ENCODE measurements around the gene MACROD1. TPM values are rescaled to one million over a fixed set of nuclear protein-coding genes. Genes with fewer than 3 reads are reported as not detected.
A peak's percentile ranks its signal among the peaks of the same experiment; 100 is the strongest.

The MACROD1 gene
- total RNA-seq, 1 experiment from 2014 or later, result not detected

DNA sequence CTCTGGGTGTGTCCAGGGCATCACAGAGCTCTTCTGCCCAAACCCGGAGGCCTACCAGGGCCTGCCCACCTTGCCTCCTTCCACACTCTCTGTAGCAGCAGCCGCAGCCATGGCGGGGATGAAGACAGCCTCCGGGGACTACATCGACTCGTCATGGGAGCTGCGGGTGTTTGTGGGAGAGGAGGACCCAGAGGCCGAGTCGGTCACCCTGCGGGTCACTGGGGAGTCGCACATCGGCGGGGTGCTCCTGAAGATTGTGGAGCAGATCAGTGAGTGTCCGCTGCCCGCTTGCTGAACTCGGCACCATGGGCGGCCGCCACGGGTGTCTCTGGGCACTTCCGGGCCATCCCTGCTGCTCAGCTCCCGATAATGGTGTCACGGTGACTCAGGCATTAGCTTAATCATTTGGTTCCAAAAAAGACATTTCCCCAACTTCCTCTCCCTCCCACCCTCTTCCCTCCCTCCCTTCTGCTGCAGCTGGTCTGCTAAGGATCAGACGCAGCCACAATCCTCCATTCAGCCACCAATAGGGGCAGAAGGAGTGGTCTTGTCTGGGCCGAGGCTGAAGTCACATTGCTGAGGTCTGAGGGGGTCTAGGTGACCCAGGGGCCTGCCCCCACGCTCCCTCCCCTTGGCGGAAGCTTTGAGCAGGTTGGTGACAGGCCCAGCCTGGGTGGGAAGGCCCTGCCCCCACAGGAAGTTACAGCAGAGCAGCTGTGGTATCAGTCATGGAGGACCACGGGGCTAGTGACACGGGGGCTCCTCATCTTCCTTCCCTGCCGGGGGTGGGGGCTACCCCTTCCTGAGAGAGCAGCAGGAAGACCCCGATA, 41.6 kb upstream of the MACROD1 start:
- H2AFZ ChIP-seq (ENCODE audit: low read length), result no peak overlapping the region; the same call in 1 of the 2 replicates
- H4K20me1 ChIP-seq (ENCODE audit: insufficient read depth, low read depth, low read length), result peaks cover 8% of the 10 kb centered on the region; the same call in 1 of the 2 replicates
- H3K79me2 ChIP-seq (ENCODE audit: low read length), result peaks cover 18% of the 10 kb centered on the region; the same call in 1 of the 2 replicates
- peaks cover 21% of the 10 kb centered on the region; the same call in 1 of the 2 replicates for H3K36me3 ChIP-seq (ENCODE audit: insufficient read depth, low read length)
- H3K4me2 ChIP-seq (ENCODE audit: low read depth, low read length, poor library complexity, severe bottlenecking), result peak overlapping the region; percentile 90
- peak; percentile 83 for DNase-seq
- peak overlapping the region; percentile 92 for H3K27ac ChIP-seq (ENCODE audit: low read length)
- no peaks in the 10 kb centered on the region for H3K9me3 ChIP-seq (ENCODE audit: low read length)
- peak overlapping the region; percentile 82 for H3K4me3 ChIP-seq (ENCODE audit: low read length)
- peak overlapping the region; percentile 91 for H3K9ac ChIP-seq (ENCODE audit: low read length)
- H3K27me3 ChIP-seq (ENCODE audit: low read length), result no peaks in the 10 kb centered on the region
- H3K4me1 ChIP-seq (ENCODE audit: low read length), result peaks cover 75% of the 10 kb centered on the region
- H3K9me2 ChIP-seq (replicated peaks; ENCODE audit: insufficient read depth, low read length), result no peaks in the 10 kb centered on the region

DNA sequence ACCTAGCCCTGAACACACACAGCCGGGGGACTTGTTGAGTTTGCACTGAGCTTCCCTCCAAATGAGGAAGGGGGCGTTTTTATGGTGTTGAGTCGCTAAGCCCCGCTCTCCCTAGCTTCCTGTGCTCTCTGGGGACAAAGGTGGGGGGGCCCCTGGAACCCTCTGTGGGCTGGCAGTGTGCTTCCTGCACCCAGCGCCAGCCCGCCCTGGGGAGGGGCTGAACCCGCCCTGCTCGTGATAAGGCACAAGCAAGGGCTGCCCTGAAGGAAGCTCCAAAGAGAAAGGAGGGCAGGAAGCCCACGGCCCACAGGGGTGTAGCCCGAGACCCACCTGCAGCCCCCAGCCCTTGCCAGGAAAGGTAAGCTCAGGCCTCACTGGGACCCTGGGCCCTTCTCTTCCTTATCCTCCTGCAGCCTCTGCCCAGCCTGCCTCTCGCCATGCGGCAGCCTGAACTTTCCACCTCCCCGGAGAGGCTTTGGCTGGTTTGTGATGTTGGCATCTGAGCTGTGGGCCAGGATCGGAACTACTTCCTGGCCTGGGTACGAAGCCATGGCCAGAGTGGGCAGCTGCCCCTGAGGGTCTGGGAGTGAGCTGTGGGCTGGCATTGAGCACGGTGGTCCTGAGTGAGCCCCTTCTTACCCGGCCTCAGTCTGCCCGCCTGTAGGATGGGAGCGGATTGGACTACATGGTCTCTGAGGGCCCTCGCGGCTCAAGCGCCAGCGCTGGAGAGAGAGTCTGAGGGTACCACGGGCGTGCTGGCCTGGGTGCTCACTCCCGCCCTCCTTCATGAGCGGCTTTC, 40.7 kb upstream of the MACROD1 start, which contains the start of gene FERMT3:
Gene FERMT3, plus strand, starts transcription at position 265 of the 799 bp plus-strand sequence. CDS start 644 bp downstream, outside the sequence.
- peaks cover 70% of the 10 kb centered on the region for H3K4me1 ChIP-seq (ENCODE audit: low read length)
- no peaks in the 10 kb centered on the region for H3K9me3 ChIP-seq (ENCODE audit: low read length)
- peaks cover 8% of the 10 kb centered on the region; the same call in 1 of the 2 replicates for H4K20me1 ChIP-seq (ENCODE audit: insufficient read depth, low read depth, low read length)
- H3K9ac ChIP-seq (ENCODE audit: low read length), result peak within 1 kb of the TSS; percentile 91
- peak; percentile 91 for DNase-seq
- H3K9me2 ChIP-seq (replicated peaks; ENCODE audit: insufficient read depth, low read length), result no peaks in the 10 kb centered on the region
- peak within 1 kb of the TSS; percentile 90 for H3K4me2 ChIP-seq (ENCODE audit: low read depth, low read length, poor library complexity, severe bottlenecking)
- peak within 1 kb of the TSS; percentile 92 for H3K27ac ChIP-seq (ENCODE audit: low read length)
- H3K4me3 ChIP-seq (ENCODE audit: low read length), result peak within 1 kb of the TSS; percentile 82
- no peaks in the 10 kb centered on the region for H3K27me3 ChIP-seq (ENCODE audit: low read length)
- no peak within 1 kb of the TSS; the same call in 1 of the 2 replicates for H2AFZ ChIP-seq (ENCODE audit: low read length)
- H3K36me3 ChIP-seq (ENCODE audit: insufficient read depth, low read length), result peaks cover 21% of the 10 kb centered on the region; the same call in 1 of the 2 replicates
- peaks cover 18% of the 10 kb centered on the region; the same call in 1 of the 2 replicates for H3K79me2 ChIP-seq (ENCODE audit: low read length)

GRCh38 chr11:64204464-64204989, 38.6 kb upstream of the MACROD1 start:
- Histone ChIP-seq H3K36me3 (ENCODE audit: insufficient read depth, low read length) (peaks cover 36% of the 10 kb centered on the region; the same call in 1 of the 2 replicates), H3K4me1 (ENCODE audit: low read length) (peaks cover 66% of the 10 kb centered on the region), H3K4me2 (ENCODE audit: low read depth, low read length, poor library complexity, severe bottlenecking) (peak overlapping the region; percentile 90), H3K79me2 (ENCODE audit: low read length) (peaks cover 18% of the 10 kb centered on the region; the same call in 1 of the 2 replicates), H4K20me1 (ENCODE audit: insufficient read depth, low read depth, low read length) (peaks cover 5% of the 10 kb centered on the region; the same call in 1 of the 2 replicates), H2AFZ (ENCODE audit: low read length) (no peak overlapping the region), H3K9me3 (ENCODE audit: low read length) (no peaks in the 10 kb centered on the region), H3K9me2 (replicated peaks; ENCODE audit: insufficient read depth, low read length) (no peaks in the 10 kb centered on the region), H3K9ac (ENCODE audit: low read length) (0 out of 2 replicates have a peak overlapping the region, but pooled peaks have one; percentile 44), H3K27me3 (ENCODE audit: low read length) (no peaks in the 10 kb centered on the region), H3K4me3 (ENCODE audit: low read length) (no peak overlapping the region), H3K27ac (ENCODE audit: low read length) (peak overlapping the region; percentile 92)
- peak; percentile 93 for DNase-seq

DNA sequence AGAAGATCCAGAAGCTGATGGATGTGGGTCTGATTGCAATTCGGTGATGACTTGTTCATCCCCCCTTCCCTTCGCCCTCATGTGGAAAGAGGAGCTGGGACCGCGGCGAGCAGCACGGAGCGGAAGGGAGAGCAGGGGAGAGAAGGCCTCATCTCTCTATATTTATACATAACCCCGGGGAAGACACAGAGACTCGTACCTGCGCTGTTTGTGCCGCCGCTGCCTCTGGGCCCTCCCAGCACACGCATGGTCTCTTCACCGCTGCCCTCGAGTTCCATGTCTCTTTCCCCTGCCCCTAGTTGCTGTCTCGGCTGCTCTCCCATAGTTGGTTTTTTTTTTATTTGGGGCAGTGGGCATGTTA, 38.1 kb upstream of the MACROD1 start:
- Histone ChIP-seq H3K36me3 (ENCODE audit: insufficient read depth, low read length) (peaks cover 36% of the 10 kb centered on the region; the same call in 1 of the 2 replicates), H3K4me3 (ENCODE audit: low read length) (no peak overlapping the region), H3K79me2 (ENCODE audit: low read length) (peaks cover 18% of the 10 kb centered on the region; the same call in 1 of the 2 replicates), H4K20me1 (ENCODE audit: insufficient read depth, low read depth, low read length) (peaks cover 5% of the 10 kb centered on the region; the same call in 1 of the 2 replicates), H3K9ac (ENCODE audit: low read length) (no peak overlapping the region), H3K4me2 (ENCODE audit: low read depth, low read length, poor library complexity, severe bottlenecking) (peak overlapping the region; percentile 90), H3K9me2 (replicated peaks; ENCODE audit: insufficient read depth, low read length) (no peaks in the 10 kb centered on the region), H3K9me3 (ENCODE audit: low read length) (no peaks in the 10 kb centered on the region), H2AFZ (ENCODE audit: low read length) (no peak overlapping the region), H3K27me3 (ENCODE audit: low read length) (no peaks in the 10 kb centered on the region), H3K27ac (ENCODE audit: low read length) (peak overlapping the region; percentile 92; the same call in 1 of the 2 replicates), H3K4me1 (ENCODE audit: low read length) (peaks cover 66% of the 10 kb centered on the region)
- DNase-seq, result no peak

DNA sequence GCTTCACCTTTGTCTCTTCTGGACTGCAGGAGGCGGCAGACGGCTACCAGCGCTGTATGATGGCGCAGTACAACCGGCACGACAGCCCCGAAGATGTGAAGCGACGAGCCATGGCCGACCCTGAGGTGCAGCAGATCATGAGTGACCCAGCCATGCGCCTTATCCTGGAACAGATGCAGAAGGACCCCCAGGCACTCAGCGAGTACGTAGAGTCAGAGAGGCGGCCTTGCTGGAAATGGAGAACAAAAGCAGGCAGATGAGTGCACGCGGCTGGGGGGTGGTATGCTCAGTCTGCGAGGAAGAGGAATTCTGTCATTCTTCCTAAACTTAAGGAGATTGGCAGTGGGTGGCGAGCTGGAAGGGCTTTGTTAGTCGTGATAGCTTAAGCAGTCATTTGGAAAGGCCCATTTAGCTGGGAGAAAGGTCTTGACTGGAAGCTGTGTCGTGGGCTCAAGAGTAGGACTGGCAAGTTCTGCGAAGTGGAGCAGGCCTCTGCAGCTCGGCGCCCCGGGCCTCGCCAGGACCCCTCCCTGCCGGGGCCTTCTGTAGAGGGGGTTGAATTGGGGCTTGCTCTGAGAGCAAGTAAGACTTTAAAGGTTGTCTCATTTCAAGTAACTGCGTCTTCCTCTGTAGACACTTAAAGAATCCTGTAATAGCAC, 37.6 kb upstream of the MACROD1 start:
- H3K27ac ChIP-seq (ENCODE audit: low read length), result no peak overlapping the region
- H3K9ac ChIP-seq (ENCODE audit: low read length), result no peak overlapping the region
- DNase-seq, result no peak
- H3K4me2 ChIP-seq (ENCODE audit: low read depth, low read length, poor library complexity, severe bottlenecking), result no peak overlapping the region
- no peak overlapping the region for H3K4me3 ChIP-seq (ENCODE audit: low read length)
- H3K79me2 ChIP-seq (ENCODE audit: low read length), result peaks cover 18% of the 10 kb centered on the region; the same call in 1 of the 2 replicates
- no peaks in the 10 kb centered on the region for H3K27me3 ChIP-seq (ENCODE audit: low read length)
- H3K36me3 ChIP-seq (ENCODE audit: insufficient read depth, low read length), result peaks cover 33% of the 10 kb centered on the region; the same call in 1 of the 2 replicates
- H3K4me1 ChIP-seq (ENCODE audit: low read length), result peaks cover 64% of the 10 kb centered on the region
- H3K9me2 ChIP-seq (replicated peaks; ENCODE audit: insufficient read depth, low read length), result no peaks in the 10 kb centered on the region
- peaks cover 5% of the 10 kb centered on the region; the same call in 1 of the 2 replicates for H4K20me1 ChIP-seq (ENCODE audit: insufficient read depth, low read depth, low read length)
- no peak overlapping the region for H2AFZ ChIP-seq (ENCODE audit: low read length)
- H3K9me3 ChIP-seq (ENCODE audit: low read length), result no peaks in the 10 kb centered on the region

- H3K4me1 ChIP-seq (ENCODE audit: low read length), result peaks cover 58% of the 10 kb centered on the region
- H3K79me2 ChIP-seq (ENCODE audit: low read length), result peaks cover 14% of the 10 kb centered on the region; the same call in 1 of the 2 replicates
- H3K4me2 ChIP-seq (ENCODE audit: low read depth, low read length, poor library complexity, severe bottlenecking), result no peak overlapping the region
- no peaks in the 10 kb centered on the region for H3K27me3 ChIP-seq (ENCODE audit: low read length)
- no peak overlapping the region for H3K4me3 ChIP-seq (ENCODE audit: low read length)
- peaks cover 32% of the 10 kb centered on the region; the same call in 1 of the 2 replicates for H3K36me3 ChIP-seq (ENCODE audit: insufficient read depth, low read length)
- DNase-seq, result no peak
- no peak overlapping the region for H2AFZ ChIP-seq (ENCODE audit: low read length)
- H3K27ac ChIP-seq (ENCODE audit: low read length), result no peak overlapping the region
- H3K9me2 ChIP-seq (replicated peaks; ENCODE audit: insufficient read depth, low read length), result no peaks in the 10 kb centered on the region
- peaks cover 5% of the 10 kb centered on the region; the same call in 1 of the 2 replicates for H4K20me1 ChIP-seq (ENCODE audit: insufficient read depth, low read depth, low read length)
- H3K9me3 ChIP-seq (ENCODE audit: low read length), result no peaks in the 10 kb centered on the region
- no peak overlapping the region for H3K9ac ChIP-seq (ENCODE audit: low read length)
These were observed 37.1 kb upstream of the MACROD1 start for GRCh38 chr11:64202992-64203391.

- Histone ChIP-seq H3K27me3 (ENCODE audit: low read length) (no peaks in the 10 kb centered on the region), H3K4me1 (ENCODE audit: low read length) (peaks cover 44% of the 10 kb centered on the region), H4K20me1 (ENCODE audit: insufficient read depth, low read depth, low read length) (peaks cover 5% of the 10 kb centered on the region; the same call in 1 of the 2 replicates), H3K27ac (ENCODE audit: low read length) (no peak overlapping the region), H3K9me2 (replicated peaks; ENCODE audit: insufficient read depth, low read length) (no peaks in the 10 kb centered on the region), H3K9ac (ENCODE audit: low read length) (no peak overlapping the region), H3K4me2 (ENCODE audit: low read depth, low read length, poor library complexity, severe bottlenecking) (no peak overlapping the region), H3K36me3 (ENCODE audit: insufficient read depth, low read length) (peaks cover 46% of the 10 kb centered on the region; the same call in 1 of the 2 replicates), H3K9me3 (ENCODE audit: low read length) (no peaks in the 10 kb centered on the region), H2AFZ (ENCODE audit: low read length) (no peak overlapping the region), H3K4me3 (ENCODE audit: low read length) (no peak overlapping the region), H3K79me2 (ENCODE audit: low read length) (peaks cover 10% of the 10 kb centered on the region)
- no peak for DNase-seq
These were observed 35.6 kb upstream of the MACROD1 start for GRCh38 chr11:64201543-64201942.

Measured in Karpas-422 (cell line).